DMS114 treated with DMSO at 0.1 percent for 48 hours (cell line): ENCODE data around the gene DEXI.
"Not testable (repeated sequence)": the region's sequence is repeated elsewhere in the genome, so short reads cannot be mapped to it uniquely, and the experiment has no call there.

ENCODE experiments used
- DNase-seq: peaks from one replicate; lab custom pipeline; 2025; ENCODE audit not compliant: unreplicated experiment; lab: John Stamatoyannopoulos, UW

DEXI gene

DNA sequence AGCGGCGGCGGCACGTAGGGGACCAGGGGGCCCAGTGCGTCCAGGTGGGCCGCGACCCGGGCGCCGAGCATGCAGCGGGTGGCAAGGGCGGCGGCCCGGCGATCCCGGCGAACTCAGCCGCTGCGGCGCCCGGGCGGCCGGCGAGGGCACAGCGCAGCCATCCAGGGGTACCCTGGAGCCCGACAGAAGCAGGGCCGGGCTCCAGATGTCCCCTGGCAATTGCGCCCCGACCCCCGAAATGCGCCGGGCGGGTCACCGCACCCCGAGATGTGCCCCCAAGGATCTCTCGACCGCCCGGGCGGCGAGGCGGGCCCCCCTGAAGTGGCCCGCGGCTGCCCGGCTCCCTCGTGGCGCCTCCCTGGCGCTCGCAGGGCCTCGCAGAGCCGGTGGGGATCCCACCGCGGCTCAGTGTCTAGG, 325 bp downstream of the DEXI start:
- not testable (repeated sequence) for DNase-seq

GRCh38 chr16:10941127-10941933, 938 bp downstream of the DEXI start:
- no peak for DNase-seq

DNA sequence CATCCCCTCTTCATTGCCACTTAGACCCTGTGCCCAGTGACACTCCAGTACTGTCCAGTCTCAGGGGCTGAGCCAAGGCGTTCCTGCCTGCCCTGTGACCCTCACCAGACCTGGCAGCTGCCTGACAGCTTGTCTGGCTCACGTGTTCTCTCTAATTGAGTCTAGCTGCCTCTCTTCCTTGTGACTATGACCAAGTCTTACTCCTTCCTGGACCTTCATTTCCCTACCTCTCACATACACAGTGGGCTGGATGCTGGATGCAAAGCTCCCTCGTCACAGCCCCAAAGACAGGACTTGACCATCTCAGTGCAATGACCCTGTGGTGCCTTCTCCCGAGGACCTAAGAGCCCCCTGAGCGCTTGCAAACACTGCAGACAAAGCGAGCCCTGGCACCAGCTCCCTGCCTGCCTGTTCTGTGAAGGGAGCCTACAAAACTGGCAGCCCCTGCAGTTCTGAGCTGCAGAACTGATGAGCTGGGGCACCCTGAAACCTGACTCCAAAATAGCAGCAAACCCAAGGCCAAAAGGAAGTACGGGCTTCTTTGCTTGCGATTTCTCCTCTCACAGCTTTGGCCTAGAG, 1.7 kb downstream of the DEXI start:
- no peak for DNase-seq

DNA sequence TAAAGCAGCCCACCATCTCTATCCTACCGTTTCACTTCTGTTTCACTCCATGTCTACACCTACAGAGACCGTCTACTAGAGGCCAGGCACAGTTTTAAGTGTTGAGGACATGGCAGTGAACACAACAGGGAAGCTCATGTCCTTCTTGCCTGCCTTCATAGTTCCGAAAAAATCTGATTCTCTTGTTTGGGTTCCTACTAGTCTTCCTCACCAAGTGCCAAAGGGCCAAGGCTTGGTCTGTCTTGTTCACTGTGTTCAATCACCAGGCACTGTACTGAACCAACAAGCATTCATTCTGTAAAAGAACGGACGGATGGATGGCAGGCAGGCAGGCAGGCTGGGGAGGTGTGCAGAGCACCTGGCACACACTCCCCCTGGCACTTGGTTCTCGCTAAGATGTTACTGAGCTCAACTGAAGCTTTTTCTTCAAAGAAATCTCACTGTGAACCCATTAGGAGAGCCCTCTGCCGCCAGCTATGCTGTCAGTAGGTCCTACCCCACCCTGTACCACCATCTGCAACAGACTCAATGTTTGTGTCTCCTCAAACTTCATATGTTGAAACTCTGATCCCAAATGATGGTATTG, 2.5 kb downstream of the DEXI start:
- DNase-seq, result no peak

DNA sequence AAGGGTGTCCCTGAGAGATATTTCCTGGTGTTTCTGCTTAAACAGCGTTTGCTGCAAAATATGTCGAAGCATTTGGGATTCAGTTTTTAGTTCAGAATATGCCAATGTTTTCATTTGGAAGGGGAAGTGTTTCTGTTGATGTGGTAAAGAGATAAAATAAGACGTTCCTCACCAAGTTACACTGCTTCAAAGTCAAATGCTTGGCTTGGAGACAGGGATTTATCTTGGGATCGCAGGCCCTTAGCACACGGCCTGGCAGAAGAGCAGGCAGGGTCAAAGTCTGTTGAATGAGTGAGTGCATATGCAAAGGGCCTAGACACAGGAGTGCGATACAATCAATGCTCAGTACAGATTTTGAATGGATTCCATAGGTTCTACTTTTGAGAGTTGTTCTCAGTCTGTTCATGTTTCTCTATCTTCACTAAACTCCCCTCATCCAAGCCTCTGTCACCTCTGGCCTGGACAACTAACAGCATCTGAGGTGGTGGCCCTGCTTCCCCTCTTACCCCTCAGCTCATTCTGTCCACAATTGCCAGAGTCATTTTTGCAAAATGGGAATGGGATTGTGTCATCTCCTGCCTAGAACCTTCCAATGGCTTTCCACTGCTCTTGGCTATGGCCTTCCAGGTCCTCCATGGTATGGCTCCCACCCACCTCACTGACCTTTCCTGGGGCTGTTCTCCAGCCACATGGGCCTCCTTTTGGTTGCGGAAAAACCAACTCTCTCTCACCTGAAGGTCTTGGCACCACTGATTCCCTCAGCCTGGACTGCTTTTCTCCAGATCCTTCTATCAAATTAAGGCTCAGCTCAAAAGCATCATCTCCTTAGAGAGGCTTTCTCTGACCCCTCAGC, 3.2 kb downstream of the DEXI start:
- DNase-seq, result no peak

DNA sequence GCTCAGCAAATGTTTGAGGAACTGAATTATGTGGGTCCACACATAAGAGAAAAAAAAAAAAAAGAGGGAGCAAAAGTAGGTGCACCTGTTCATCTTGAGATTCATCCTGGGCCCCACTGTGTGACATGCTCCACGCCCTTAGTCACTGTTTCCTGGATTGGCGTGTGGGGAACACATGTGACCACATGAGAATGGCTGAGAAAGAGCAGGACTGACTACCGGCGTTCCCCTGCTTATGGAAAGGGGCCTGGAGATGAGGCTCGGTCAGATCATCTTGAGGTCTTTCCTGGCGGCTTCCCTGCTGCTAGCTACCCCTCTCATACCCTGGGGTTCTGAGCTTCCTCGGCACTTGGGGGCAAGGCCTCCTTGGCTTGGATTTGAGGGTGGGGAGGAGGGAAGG, 3.9 kb downstream of the DEXI start:
- no peak for DNase-seq

DNA sequence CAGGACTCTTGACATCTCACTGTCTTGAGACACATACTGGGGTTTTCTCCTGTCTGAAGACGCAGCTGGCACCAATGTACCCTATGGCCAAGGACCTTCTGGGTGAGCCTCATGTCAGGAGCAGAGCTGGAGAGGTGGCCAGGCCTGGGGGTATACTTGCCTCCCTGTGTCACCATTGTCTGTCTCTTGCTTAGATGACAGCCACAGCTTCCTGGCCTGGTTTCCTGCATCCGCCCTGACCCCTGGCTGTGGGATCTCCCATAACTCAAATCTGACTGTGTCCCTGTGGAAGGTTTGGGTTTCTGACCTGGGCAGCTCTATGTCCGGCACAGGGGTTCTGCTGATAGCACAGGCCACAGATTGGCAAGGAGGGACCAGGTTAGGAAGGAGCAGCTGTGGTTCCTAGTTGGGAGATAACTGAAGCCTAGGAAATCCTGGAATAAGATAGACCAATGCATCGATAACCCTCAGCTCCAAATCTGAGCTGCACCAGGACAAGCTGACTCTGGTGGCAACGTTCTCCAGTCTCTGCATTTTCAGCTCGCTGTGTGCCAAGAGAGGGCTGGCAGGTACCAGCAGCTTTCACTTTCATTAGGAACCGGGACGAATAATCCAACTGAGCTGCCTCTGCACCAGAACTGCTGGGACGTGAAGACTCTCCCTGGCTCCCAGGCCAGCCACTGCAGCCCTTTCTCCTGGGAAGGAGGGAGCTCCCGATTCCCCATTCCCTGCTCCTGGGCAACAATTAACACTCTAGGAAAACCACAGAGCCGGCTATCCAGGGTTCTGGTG, 5.0 kb downstream of the DEXI start:
- DNase-seq, result no peak

- no peak for DNase-seq
Observed at GRCh38 chr16:10936272-10936984, 5.8 kb downstream of the DEXI start.

DNA sequence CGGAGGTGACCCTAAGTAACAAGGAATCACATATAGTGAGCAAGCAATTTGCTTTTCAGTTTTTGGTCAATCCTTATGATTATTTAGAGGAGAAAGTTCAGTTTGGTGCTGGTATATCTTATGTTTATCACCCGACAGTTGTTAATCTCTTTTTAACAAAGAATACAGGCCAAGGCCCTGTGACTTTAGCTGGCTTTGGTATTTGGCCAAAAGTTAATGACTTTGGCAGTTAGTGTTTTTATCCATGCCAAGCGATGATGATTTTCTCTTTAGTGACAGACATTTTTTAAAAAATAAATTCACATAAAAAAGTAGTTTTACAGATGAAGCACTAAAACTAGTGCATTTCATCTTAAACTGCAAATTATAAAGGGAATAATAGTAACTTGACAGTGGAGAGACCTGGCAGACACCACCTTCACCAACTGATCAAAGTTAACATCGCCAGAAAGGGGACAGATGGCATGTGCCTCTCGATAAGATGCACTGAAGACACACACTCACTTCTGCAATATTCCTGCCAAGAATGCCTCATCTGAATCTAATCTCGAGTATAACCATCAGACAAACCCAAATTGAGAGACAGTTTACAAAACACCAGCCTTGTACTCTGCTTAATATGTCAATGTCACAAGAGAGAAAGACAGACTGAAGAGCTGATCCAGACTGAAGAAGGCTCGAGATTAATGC, 6.9 kb downstream of the DEXI start:
- no peak for DNase-seq

- no peak for DNase-seq
Observed at GRCh38 chr16:10934325-10935107, 7.8 kb downstream of the DEXI start.

DNA sequence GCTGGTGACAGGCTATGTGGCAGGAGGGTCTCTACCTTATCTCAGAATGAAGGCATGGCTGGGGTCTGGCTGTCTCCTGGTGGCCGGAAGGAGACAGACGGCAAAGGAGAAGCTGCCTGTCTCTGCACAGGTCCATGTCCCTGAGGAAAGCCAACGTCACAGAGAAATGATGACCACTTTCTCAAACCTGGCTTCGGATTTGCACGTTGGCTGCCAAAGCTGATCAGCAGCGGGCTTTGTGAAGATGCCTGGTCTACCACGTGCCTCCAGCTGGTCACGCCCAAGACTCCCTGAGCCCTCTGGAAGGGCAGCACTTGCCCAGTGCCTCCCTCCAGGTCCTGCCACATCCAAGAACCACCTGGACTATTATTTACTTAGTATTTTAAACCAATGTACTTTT, 8.4 kb downstream of the DEXI start:
- no peak for DNase-seq

- DNase-seq, result no peak
Observed at GRCh38 chr16:10932959-10933710, 9.1 kb downstream of the DEXI start.

- DNase-seq, result no peak
Observed at GRCh38 chr16:10931977-10932632, 10.2 kb downstream of the DEXI start.

- no peak for DNase-seq
Observed at GRCh38 chr16:10931134-10931533, 11.1 kb downstream of the DEXI start.

DNA sequence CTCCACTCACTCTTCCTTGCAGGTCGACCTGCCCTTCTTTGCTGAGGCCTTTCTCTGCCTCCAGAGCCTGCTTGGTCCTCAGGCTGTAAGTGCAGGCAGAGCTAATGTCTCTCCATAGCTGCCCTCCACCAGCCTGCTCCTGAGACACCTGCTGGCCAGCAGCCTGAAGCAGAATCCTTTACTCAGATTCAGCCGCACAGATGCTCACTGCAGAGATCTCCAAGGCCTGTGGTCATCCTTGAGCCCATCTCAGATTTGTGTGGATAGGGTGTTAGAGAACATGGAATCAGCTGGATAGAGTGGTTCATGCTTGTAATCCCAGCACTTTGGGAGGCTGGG, 11.5 kb downstream of the DEXI start:
- no peak for DNase-seq

DNA sequence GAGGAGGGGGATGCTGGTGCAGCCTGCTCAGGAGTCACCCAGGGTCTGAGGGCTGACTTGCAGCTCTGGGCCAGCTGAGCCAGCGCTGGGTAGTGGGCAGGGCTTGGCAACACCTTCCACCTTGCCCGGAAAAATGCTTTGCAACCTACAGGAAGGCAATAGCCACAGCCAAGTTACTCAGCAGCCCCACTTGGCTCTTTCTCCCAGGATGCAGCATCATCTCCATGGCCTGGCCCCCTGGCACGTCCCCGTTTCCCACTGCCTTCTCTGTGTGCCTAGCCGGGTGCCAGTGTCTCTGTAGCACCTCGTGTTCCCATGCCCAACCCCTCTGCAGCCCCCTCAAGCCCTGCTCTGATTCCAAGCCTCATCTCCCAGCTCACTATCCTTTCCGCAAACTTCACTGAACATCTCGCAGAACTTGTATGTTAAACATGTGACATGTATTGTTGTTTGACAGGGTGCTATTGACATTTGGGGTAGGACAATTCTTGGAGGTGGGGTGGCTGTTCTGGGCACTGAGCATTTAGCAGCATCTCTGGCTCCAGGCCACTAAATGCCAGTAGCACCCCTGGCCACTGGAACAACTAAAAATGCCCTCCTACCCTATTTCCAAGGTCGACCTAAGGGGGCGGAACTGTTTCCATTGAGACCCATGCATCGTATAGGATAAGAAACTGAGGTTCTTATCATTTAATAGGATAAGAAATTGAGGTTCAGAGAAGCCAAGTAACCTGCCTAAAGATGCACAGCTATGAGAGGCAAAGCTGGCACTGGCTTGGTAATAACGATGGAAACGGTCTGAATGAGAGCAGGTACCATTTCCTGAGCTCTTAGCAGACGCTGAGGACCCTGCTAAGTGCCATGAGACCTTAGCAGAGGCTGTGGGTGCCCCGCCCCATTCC, 12.2 kb downstream of the DEXI start:
- DNase-seq, result no peak

DNA sequence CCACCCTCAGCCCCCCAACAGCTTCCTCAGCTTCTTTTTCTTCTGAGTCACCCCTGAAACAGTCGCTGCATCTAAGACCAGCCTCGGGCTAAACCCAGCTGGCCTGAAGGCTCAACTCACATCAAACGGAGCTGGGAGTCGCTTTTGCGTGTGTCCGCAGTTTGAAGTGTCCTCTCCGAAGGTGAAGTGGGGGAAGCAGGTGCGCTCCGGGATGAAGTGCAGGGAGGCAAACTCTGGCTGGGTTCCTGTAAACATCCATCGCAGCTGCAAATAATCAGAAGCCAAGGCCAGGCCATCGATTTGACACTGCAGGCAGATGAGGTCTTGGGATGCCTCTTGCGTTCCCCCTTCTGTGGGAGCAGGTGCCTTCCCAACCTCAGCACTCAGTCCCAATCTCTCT, 13.2 kb downstream of the DEXI start:
- DNase-seq, result not testable (repeated sequence)
